Measurements from ENCODE around the gene PHLDB1.

- TF ChIP-seq GABPA (IDR thresholded peaks at IDR 0.05; ENCODE audit: low read depth) (no peak), CTCF (IDR thresholded peaks at IDR 0.05; ENCODE audit: insufficient read depth, low read length) (no peak), POLR2AphosphoS5 (IDR thresholded peaks at IDR 0.05; ENCODE audit: low read depth) (no peak)
These were observed 21.6 kb downstream of the PHLDB1 start for GRCh38 chr11:118628861-118629549.

All from HL-60 (cell line).